Measurements from ENCODE around the gene CDKL5.

- TF ChIP-seq CTCF (conservative IDR thresholded peaks at IDR 0.05; ENCODE audit: low read depth in 2 of 2), result no peak
- TF ChIP-seq EZH2 (IDR thresholded peaks at IDR 0.05; ENCODE audit: low read depth, unreplicated experiment), result no peak
- no peak for TF ChIP-seq CREB1 (CRISPR knock-in tag; IDR thresholded peaks at IDR 0.05; ENCODE audit: low read depth)
- TF ChIP-seq, protein P1, sequence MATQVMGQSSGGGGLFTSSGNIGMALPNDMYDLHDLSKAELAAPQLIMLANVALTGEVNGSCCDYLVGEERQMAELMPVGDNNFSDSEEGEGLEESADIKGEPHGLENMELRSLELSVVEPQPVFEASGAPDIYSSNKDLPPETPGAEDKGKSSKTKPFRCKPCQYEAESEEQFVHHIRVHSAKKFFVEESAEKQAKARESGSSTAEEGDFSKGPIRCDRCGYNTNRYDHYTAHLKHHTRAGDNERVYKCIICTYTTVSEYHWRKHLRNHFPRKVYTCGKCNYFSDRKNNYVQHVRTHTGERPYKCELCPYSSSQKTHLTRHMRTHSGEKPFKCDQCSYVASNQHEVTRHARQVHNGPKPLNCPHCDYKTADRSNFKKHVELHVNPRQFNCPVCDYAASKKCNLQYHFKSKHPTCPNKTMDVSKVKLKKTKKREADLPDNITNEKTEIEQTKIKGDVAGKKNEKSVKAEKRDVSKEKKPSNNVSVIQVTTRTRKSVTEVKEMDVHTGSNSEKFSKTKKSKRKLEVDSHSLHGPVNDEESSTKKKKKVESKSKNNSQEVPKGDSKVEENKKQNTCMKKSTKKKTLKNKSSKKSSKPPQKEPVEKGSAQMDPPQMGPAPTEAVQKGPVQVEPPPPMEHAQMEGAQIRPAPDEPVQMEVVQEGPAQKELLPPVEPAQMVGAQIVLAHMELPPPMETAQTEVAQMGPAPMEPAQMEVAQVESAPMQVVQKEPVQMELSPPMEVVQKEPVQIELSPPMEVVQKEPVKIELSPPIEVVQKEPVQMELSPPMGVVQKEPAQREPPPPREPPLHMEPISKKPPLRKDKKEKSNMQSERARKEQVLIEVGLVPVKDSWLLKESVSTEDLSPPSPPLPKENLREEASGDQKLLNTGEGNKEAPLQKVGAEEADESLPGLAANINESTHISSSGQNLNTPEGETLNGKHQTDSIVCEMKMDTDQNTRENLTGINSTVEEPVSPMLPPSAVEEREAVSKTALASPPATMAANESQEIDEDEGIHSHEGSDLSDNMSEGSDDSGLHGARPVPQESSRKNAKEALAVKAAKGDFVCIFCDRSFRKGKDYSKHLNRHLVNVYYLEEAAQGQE (IDR thresholded peaks at IDR 0.05; ENCODE audit: unreplicated experiment), result no peak
- TF ChIP-seq POLR2AphosphoS5 (IDR thresholded peaks at IDR 0.05; ENCODE audit: low read depth), result no peak
- no peak for TF ChIP-seq NANOG (IDR thresholded peaks at IDR 0.05; ENCODE audit: borderline replicate concordance)
- no peak for TF ChIP-seq ZNF462 (CRISPR knock-in tag; IDR thresholded peaks at IDR 0.05)
- TF ChIP-seq EZH2phosphoT487 (IDR thresholded peaks at IDR 0.05; ENCODE audit: unreplicated experiment), result no peak
- TF ChIP-seq ETS1 (IDR thresholded peaks at IDR 0.05), result no peak
- no peak for TF ChIP-seq ZNF331 (CRISPR knock-in tag; IDR thresholded peaks at IDR 0.05; ENCODE audit: low read depth)
- TF ChIP-seq JUNB (IDR thresholded peaks at IDR 0.05; ENCODE audit: unreplicated experiment), result no peak
- TF ChIP-seq STAT1 (IDR thresholded peaks at IDR 0.05; ENCODE audit: unreplicated experiment), result no peak
- no peak for TF ChIP-seq ZNF114 (CRISPR knock-in tag; IDR thresholded peaks at IDR 0.05)
Measured at GRCh38 chrX:18465051-18465450, 39.6 kb downstream of the CDKL5 start.

All from GM23338 (cell line).